Hematopoietic multipotent progenitor cell treated with erythropoietin and hydrocortisone succinate and interleukin-3 and kit ligand, for 15 days (in vitro differentiated cells): ENCODE results near the gene ZNF362.

ENCODE experiments used
- DNase-seq: peaks from one replicate; pipeline ENCODE4 v3.0.0-alpha.2; 2015; ENCODE audit warnings: low spot score

Gene ZNF362

GRCh38 chr1:33268927-33269610, 12.8 kb downstream of the ZNF362 start:
- no peak for DNase-seq

GRCh38 chr1:33269621-33270020, 13.3 kb downstream of the ZNF362 start:
- DNase-seq, result no peak

DNA sequence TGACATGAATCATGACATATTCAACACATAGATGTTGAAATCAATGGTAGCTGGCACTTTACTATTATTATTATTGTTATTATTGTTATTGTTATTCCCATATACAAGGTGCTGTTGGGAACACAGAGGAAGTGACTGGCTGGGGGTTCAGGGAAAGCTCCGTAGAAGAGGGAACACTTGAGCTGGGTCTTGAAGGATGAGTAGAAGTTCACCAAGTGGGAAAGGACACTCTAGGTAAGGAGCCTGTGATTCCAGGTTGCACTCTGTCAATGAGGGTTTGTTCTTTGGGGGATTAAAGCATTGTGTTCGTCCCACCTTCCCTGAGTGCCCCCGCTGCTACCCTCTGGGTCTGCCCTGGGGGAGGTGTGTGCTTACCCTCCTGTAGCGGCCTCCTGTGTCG, 14.1 kb downstream of the ZNF362 start:
- DNase-seq, result no peak

DNA sequence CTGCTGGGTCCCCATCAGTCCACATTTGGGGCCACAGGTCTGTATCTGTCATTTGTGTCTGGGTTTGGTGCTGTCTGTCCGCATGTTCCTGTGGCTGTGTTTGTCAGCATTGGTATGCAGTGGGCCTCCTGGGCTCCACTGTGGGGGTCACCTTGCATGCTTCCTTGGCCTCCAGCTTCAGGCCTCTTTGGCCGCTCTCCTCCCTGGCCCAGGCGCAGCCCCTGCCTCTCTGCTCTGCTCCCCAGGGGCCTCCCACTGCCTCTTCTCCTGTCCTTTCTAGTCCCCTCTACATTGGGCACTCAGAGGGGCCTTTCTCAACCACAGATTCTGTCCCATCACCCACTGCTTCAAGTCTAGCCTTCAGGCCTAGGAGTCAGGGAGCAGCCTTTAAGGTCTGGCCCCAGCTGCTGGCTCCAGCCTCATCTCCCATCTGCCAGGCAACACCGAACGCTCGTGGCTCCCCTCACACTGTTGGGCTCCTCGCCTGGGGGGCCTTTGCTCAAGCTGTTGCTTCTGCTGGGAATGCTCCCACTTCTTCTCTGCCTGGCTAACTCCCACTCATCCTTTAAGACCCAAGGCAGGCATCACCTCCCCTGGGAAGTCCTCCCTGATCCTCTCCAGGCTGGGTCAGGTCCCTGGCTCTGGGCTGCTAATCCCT, 14.6 kb downstream of the ZNF362 start:
- DNase-seq, result no peak

GRCh38 chr1:33271666-33272505, 15.6 kb downstream of the ZNF362 start:
- DNase-seq, result no peak

DNA sequence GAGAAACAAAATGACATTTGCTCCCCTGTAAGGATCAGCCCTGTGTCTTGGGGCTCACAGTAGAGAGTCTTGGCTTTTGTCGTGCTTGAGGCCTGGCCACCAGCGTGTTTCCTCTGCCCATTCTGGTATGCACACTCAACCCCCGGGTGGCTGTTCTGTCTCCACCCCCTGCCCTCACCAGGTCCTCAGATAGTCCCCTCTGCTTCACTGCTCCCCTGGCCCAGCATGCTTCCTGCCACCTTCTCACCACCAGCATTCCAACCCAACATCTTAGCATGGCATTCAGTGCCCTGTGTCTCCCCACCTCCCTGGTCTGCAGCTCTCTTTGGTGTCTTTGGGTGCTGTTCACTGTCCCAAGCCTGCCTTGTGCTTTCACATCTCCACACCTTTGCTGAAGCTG, 16.2 kb downstream of the ZNF362 start:
- no peak for DNase-seq

DNA sequence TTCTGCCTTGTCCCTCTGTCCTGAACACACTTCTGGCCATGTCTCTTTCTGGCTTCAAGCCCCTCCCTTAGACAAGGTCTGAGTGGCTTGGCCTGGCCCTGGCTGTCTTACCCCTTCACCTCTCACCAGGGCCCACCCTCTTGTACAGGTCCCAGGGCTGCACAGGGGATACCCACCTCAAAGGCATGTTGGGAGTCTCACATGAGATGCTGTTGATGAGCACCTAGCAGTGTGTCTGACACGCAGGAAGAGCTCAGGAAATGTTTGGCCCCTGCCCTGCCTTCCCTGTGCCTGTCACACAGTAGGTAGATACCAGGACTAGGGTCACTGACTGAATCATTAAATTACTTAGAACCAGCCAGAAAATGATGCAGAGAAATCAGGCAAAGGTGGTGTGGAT, 16.6 kb downstream of the ZNF362 start:
- DNase-seq, result no peak

GRCh38 chr1:33273406-33273805, 17.1 kb downstream of the ZNF362 start:
- no peak for DNase-seq

GRCh38 chr1:33273961-33274371, 17.7 kb downstream of the ZNF362 start:
- DNase-seq, result no peak

DNA sequence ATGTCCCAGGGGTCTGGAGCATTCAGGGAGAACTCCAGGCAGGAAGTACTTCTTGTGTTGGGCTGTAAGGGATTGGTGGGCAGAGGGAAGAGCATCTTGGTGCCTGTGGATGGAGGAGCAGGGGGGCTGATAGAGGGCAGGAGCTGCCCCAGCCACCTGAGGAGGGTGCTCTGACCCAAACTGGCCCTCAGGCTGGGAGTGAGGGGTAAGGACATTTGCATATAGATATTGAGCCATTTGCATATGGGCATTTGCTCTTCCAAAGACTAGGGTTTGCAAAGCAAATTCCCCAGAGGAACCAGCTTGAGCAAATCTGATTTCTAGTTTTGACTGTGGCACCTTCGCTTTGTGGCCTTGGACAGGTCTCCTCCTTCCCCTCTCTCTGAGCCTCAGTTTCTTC, 18.2 kb downstream of the ZNF362 start:
- no peak for DNase-seq

GRCh38 chr1:33275195-33275594, 18.9 kb downstream of the ZNF362 start:
- DNase-seq, result no peak

- DNase-seq, result no peak
Measured at GRCh38 chr1:33275706-33276572, 19.6 kb downstream of the ZNF362 start.

DNA sequence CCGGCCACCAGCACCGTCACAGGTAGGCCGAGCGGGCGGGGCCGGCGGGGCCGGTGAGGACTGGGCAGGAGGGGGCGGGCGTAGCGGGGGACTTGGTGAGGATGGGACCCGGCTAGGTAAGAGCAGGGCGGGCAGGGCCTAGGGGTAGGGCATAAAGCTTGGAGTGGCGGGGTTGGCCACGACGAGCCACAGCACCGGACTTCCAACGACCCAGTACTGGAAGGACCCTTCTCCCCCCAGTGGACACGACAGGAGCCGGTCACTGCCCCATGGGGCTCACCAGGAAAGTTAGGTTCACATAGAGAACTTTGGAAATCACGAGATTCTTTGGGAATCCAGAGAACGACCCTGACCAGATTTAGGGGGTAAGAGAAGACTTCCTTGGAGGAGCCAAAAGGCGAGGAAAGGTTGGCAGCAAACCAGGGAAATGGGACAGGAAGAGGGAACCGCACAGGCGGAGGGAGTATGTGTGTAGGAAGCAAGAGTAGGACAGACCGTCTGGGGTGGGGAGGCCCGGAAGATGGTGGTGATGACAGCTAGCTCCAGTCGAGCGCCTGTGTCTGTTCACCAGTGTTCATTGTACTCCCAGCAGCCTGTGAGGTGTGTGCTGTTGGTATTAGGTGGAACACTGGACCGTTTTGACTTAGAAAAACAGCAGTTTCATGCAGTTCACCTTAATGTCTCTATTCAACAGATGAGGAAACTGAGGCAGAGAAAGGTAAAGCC, 20.4 kb downstream of the ZNF362 start:
- no peak for DNase-seq

- DNase-seq, result no peak
Measured at GRCh38 chr1:33277488-33278084, 21.3 kb downstream of the ZNF362 start.

DNA sequence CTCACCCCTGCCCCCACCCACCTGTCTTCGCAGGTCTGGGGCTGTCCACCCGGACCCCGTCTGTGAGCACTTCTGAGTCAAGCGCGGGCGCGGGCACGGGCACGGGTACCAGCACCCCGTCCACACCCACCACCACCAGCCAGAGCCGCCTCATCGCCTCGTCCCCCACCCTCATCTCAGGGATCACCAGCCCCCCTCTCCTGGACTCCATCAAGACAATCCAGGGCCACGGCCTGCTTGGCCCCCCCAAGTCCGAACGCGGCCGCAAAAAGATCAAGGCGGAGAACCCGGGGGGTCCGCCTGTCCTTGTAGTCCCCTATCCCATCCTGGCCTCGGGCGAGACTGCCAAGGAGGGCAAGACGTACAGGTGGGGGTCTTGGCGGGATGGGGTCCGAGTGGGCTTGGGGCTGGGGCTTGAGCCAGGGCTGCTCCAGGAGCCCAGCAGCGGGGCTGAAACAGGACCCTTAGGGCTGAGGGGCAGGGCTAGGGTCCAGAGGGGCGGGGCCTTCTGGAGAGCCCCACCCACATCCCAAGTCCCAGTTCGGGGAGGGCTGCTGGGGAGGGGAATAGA, 23.9 kb downstream of the ZNF362 start:
- no peak for DNase-seq

- no peak for DNase-seq
Measured at GRCh38 chr1:33281554-33282303, 25.4 kb downstream of the ZNF362 start.

GRCh38 chr1:33282791-33283190, 26.5 kb downstream of the ZNF362 start:
- no peak for DNase-seq

- no peak for DNase-seq
Measured at GRCh38 chr1:33284049-33284448, 27.8 kb downstream of the ZNF362 start.

GRCh38 chr1:33286451-33287185, 30.3 kb downstream of the ZNF362 start:
- DNase-seq, result no peak
